Skin epidermis (tissue), 12 donors: ENCODE results near the gene RNPS1.

ENCODE experiments used
- H3K27ac ChIP-seq, 21 experiments: fragments of 200-600 bp; sonication (generic) in 11 of 21; one replicate each; pipeline ENCODE4 v1.5.0; 2020; ENCODE audit warnings: mild to moderate bottlenecking in 3 of 21, inconsistent platforms in 2 of 21, moderate library complexity in 2 of 21
- H3K4me3 ChIP-seq, 7 experiments: fragments of 200-600 bp; sonication (generic) in 2 of 7; one replicate each; pipeline ENCODE4 v1.5.0; 2020; ENCODE audit warnings: inconsistent platforms in 2 of 7, mild to moderate bottlenecking in 2 of 7, moderate library complexity in 1 of 7

RNPS1 gene

GRCh38 chr16:2206420-2206779 is 61.5 kb downstream of the RNPS1 start:
- H3K27ac ChIP-seq = peak overlapping the region in 15 of 21 experiments; percentile 91 to 100 (median 98)

GRCh38 chr16:2205967-2206313 is 62.0 kb downstream of the RNPS1 start:
- peak overlapping the region; percentile 56 to 82 (median 73) for H3K4me3 ChIP-seq
- peak overlapping the region; percentile 27 to 100 (median 99) for H3K27ac ChIP-seq

More at GRCh38 chr16:2206420-2206779, 61.5 kb downstream of the RNPS1 start:
- H3K4me3 ChIP-seq = peak overlapping the region; percentile 56 to 82 (median 73)

- Histone ChIP-seq H3K27ac (peak within 1 kb of the TSS; percentile 61 to 100 (median 99)), H3K4me3 (peak within 1 kb of the TSS; percentile 56 to 82 (median 73))
Measured at GRCh38 chr16:2205104-2205966, 62.6 kb downstream of the RNPS1 start, which contains the start of gene MLST8. Gene MLST8 (plus strand): TSS chr16:2205454. CDS start chr16:2206086, 632 bp downstream.

GRCh38 chr16:2204416-2205103 is 63.4 kb downstream of the RNPS1 start:
- H3K27ac ChIP-seq = peak overlapping the region in 20 of 21 experiments; percentile 91 to 100 (median 99)
- H3K4me3 ChIP-seq = peak overlapping the region; percentile 56 to 82 (median 73)
